Fibroblast of lung (primary cell): ENCODE results near the gene PLEKHM2.

Experiments used
- CTCF ChIP-seq, 2 donors: IDR thresholded peaks in 1 of 2; conservative IDR thresholded peaks in 1 of 2; 1 replicate in 1 of 2; 2 replicates in 1 of 2; pipeline ENCODE4 v1.5.1; 2011 to 2012; ENCODE audit warnings: low read length in 2 of 2, control low read depth in 1 of 2, inconsistent platforms in 1 of 2, low read depth in 1 of 2, mild to moderate bottlenecking in 1 of 2
- EZH2 ChIP-seq: IDR thresholded peaks from 2 replicates; pipeline ENCODE4 v1.5.1; 2012; ENCODE audit warnings: low read length, control low read depth, mild to moderate bottlenecking; ENCODE audit errors: missing control alignments

DNA sequence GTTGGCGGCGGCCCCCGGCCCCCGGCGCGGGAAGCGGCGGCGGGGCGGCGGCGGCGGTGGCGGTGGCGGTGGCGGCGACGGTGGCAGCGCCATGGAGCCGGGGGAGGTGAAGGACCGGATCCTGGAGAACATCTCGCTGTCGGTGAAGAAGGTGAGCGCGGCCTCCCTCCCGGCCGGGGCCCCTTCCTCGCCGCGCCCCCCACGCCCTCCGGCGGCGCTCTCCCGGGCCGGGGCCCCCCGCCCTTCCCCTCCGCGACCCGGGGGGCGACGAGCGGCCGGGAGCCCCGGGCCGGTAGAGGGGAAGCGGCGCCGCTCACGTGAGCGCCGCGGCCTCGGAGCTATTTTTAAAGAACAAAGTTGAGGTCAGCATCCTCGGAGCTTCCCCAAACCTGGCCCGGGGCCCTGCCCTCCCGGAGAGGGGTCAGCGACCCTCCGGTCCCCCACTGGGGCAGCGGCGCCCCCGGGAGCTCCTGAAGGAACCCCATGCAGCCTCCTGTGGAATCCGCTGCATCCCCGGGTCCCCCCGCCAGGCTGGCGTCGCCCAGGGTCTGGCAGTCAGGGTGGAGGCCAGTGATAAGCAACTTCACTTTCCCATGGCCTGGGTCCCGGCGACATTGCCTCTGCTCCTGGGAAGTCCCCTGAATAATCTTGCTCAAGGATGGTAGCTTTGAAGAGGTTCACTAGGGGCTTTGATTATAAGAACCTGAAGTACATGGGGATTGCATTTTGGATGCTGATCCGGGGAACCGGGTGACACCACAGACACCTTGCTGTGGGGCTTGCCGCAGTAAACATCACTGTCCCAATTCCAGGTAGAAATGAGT is 560 bp downstream of the PLEKHM2 start:
- no peak for TF ChIP-seq EZH2
- peak in 1 of 2 donors; percentile 3 for TF ChIP-seq CTCF (conservative IDR thresholded peaks at IDR 0.05 in 1 of 2, IDR thresholded peaks at IDR 0.05 in 1 of 2; ENCODE audit: low read depth in 1 of 2, low read length in 2 of 2)
